ENCODE measurements around the gene SELENOV. TPM values are rescaled to one million over a fixed set of nuclear protein-coding genes. Genes with fewer than 3 reads are reported as not detected.

SELENOV gene
- total and polyA plus RNA-seq, 5 experiments from 2014 or later, result not detected

Other genes with a start within 250 kb of the SELENOV start
- not detected for gene IFNL2, start 246.7 kb upstream of the SELENOV start, total RNA-seq
- not detected for gene IFNL2, start 246.7 kb upstream of the SELENOV start, polyA plus RNA-seq
- not detected for gene IFNL1, start 218.7 kb upstream of the SELENOV start, total RNA-seq
- under 1 TPM in 1 of 3 donors, not detected in 2; 0.65 TPM for gene IFNL1, start 218.7 kb upstream of the SELENOV start, polyA plus RNA-seq
- gene LRFN1, start 194.3 kb upstream of the SELENOV start, total RNA-seq, result 10 to 100 TPM; 10.1 TPM
- 1 to 10 TPM; 3.2 to 4.4 (median 3.5) TPM for gene LRFN1, start 194.3 kb upstream of the SELENOV start, polyA plus RNA-seq
- gene GMFG, start 179.1 kb upstream of the SELENOV start, total RNA-seq, result 100 to 1,000 TPM; 373 to 393 TPM
- 1,000 to 10,000 TPM; 1,026 to 1,392 (median 1,316) TPM for gene GMFG, start 179.1 kb upstream of the SELENOV start, polyA plus RNA-seq
- gene SAMD4B, start 172.7 kb upstream of the SELENOV start, total RNA-seq, result 10 to 100 TPM; 49.8 to 55.2 TPM
- 10 to 100 TPM in 1 of 3 donors, 1 to 10 TPM in 2; 5.4 to 12.3 (median 6.4) TPM for gene SAMD4B, start 172.7 kb upstream of the SELENOV start, polyA plus RNA-seq
- 10 to 100 TPM; 44.4 to 47.4 TPM for gene PAF1, start 124.0 kb upstream of the SELENOV start, total RNA-seq
- gene PAF1, start 124.0 kb upstream of the SELENOV start, polyA plus RNA-seq, result 10 to 100 TPM; 30.7 to 53.0 (median 43.8) TPM
- gene MED29, start 123.8 kb upstream of the SELENOV start, total RNA-seq, result 10 to 100 TPM; 53.8 to 59.0 TPM
- 10 to 100 TPM; 48.1 to 71.4 (median 59.6) TPM for gene MED29, start 123.8 kb upstream of the SELENOV start, polyA plus RNA-seq
- 100 to 1,000 TPM; 184 to 188 TPM for gene ZFP36, start 108.3 kb upstream of the SELENOV start, total RNA-seq
- 100 to 1,000 TPM in 2 of 3 donors, 10 to 100 TPM in 1; 70.4 to 137 (median 109) TPM for gene ZFP36, start 108.3 kb upstream of the SELENOV start, polyA plus RNA-seq
- 10 to 100 TPM; 14.3 to 23.8 TPM for gene PLEKHG2, start 102.5 kb upstream of the SELENOV start, total RNA-seq
- 1 to 10 TPM; 4.2 to 5.0 (median 4.8) TPM for gene PLEKHG2, start 102.5 kb upstream of the SELENOV start, polyA plus RNA-seq
- 1,000 to 10,000 TPM; 3,730 to 3,760 TPM for gene RPS16, start 79.2 kb upstream of the SELENOV start, total RNA-seq
- 1,000 to 10,000 TPM; 2,588 to 2,812 (median 2,742) TPM for gene RPS16, start 79.2 kb upstream of the SELENOV start, polyA plus RNA-seq
- gene SUPT5H, start 69.6 kb upstream of the SELENOV start, total RNA-seq, result 100 to 1,000 TPM; 185 to 196 TPM
- gene SUPT5H, start 69.6 kb upstream of the SELENOV start, polyA plus RNA-seq, result 100 to 1,000 TPM in 1 of 3 donors, 10 to 100 TPM in 2; 79.9 to 115 (median 96.6) TPM
- 10 to 100 TPM; 47.5 to 52.1 TPM for gene TIMM50, start 34.3 kb upstream of the SELENOV start, total RNA-seq
- 10 to 100 TPM; 41.4 to 53.3 (median 44.6) TPM for gene TIMM50, start 34.3 kb upstream of the SELENOV start, polyA plus RNA-seq
- under 1 TPM; 0.22 to 0.36 TPM for gene DLL3, start 16.2 kb upstream of the SELENOV start, total RNA-seq
- 1 to 10 TPM; 1.1 to 1.9 (median 1.8) TPM for gene DLL3, start 16.2 kb upstream of the SELENOV start, polyA plus RNA-seq
- gene EID2B, start 17.7 kb downstream of the SELENOV start, total RNA-seq, result 1 to 10 TPM; 5.9 to 7.7 TPM
- 1 to 10 TPM; 4.9 to 7.6 (median 6.4) TPM for gene EID2B, start 17.7 kb downstream of the SELENOV start, polyA plus RNA-seq
- gene EID2, start 25.0 kb downstream of the SELENOV start, total RNA-seq, result 10 to 100 TPM; 20.3 to 21.2 TPM
- gene EID2, start 25.0 kb downstream of the SELENOV start, polyA plus RNA-seq, result 10 to 100 TPM; 19.8 to 37.1 (median 22.1) TPM
- gene LGALS13, start 87.4 kb downstream of the SELENOV start, total RNA-seq, result not detected
- gene LGALS13, start 87.4 kb downstream of the SELENOV start, polyA plus RNA-seq, result not detected
- gene LGALS16, start 140.8 kb downstream of the SELENOV start, total RNA-seq, result not detected
- not detected for gene LGALS16, start 140.8 kb downstream of the SELENOV start, polyA plus RNA-seq
- gene LGALS14, start 189.3 kb downstream of the SELENOV start, total RNA-seq, result not detected
- gene LGALS14, start 189.3 kb downstream of the SELENOV start, polyA plus RNA-seq, result not detected
- not detected for gene CLC, start 222.9 kb downstream of the SELENOV start, total RNA-seq
- gene CLC, start 222.9 kb downstream of the SELENOV start, polyA plus RNA-seq, result not detected

Measured in naive thymus-derived CD8-positive, alpha-beta T cell (primary cell).